Hypothalamus (tissue), 51 donors: ENCODE results near the gene HTR1D.
A peak's percentile ranks its signal among the peaks of the same experiment; 100 is the strongest.
"Not testable (repeated sequence)": the region's sequence is repeated elsewhere in the genome, so short reads cannot be mapped to it uniquely, and the experiment has no call there.

Experiments used
- DNase-seq, 51 donors: peaks; one replicate each; lab custom pipeline; 2025; lab: John Stamatoyannopoulos, UW

HTR1D gene, protein sequence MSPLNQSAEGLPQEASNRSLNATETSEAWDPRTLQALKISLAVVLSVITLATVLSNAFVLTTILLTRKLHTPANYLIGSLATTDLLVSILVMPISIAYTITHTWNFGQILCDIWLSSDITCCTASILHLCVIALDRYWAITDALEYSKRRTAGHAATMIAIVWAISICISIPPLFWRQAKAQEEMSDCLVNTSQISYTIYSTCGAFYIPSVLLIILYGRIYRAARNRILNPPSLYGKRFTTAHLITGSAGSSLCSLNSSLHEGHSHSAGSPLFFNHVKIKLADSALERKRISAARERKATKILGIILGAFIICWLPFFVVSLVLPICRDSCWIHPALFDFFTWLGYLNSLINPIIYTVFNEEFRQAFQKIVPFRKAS

DNA sequence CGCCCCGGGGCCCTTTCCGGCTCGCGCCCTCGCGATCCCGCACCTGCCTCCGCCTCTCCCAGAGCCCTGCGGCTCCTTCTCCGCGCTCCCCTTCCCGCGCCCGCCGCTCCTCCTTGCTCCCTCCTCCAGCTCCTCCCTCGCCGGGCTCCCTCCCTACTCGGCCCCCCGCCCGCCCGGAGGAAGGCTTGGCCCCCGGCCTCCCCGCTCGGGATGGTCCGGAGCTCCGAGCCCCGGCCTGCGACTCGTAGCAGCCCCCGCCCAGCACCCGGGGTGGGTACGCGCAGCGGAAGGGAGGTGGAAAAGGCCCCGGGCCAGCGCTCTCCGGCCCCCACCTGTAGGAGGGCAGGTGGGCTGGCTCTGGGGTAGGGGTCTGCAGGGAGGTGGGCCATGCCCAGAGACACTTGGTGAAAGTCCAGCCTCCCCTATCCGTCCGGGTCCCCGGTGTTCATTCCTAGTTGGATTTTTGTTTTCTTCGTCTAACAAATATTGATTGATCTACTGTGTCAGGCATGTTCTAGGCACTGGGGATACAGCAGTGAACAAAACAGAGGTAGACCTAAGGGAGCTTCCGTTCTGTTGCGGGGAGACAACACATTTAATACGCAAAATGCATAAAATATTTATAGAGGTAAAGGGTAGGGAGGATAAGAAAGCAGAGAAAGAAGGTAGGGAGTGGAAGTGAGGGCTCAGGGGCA lies at the start of gene HTR1D:
Gene HTR1D, minus strand, starts transcription at position 82 of the 695 bp plus-strand sequence. CDS start 23,283 bp downstream, outside the sequence.
- DNase-seq, result peak in 2 of 51 donors; percentile 2 to 23

DNA sequence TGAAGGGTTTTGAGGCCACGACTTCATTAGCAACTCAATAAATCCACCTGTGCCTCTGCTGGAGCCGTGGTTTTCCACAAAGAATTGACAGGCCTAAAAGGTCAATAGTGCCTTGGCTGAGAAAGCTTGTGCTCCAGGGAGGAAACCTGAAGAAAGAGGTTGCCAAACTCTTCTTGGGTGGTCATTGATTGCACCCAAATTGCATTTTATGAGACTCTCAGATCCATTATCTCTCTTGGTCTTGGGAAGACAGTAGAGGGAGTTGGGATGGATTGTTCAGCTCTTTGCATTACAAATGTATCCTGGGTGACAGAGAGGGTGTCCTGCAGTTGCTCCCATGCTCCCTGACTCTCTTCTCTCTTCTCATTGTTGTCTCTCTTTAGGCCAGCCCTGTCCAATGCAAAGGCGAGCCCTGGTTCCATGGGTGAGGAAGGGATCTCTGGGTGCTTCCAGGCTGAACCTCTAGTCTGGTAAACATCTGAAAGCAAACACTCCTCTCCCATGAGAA lies 46.1 kb upstream of the HTR1D start:
- no peak for DNase-seq

DNA sequence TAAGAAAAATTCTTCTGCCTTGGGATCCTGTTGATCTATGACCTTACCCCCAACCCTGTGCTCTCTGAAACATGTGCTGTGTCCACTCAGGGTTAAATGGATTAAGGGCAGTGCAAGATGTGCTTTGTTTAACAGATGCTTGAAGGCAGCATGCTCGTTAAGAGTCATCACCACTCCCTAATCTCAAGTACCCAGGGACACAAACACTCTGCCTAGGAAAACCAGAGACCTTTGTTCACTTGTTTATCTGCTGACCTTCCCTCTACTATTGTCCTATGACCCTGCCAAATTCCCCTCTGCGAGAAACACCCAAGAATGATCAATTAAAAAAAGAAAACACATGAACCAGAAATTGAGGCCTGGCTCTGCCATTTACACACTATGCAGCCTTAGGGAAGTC lies 40.8 kb upstream of the HTR1D start:
- DNase-seq, result not testable (repeated sequence)

DNA sequence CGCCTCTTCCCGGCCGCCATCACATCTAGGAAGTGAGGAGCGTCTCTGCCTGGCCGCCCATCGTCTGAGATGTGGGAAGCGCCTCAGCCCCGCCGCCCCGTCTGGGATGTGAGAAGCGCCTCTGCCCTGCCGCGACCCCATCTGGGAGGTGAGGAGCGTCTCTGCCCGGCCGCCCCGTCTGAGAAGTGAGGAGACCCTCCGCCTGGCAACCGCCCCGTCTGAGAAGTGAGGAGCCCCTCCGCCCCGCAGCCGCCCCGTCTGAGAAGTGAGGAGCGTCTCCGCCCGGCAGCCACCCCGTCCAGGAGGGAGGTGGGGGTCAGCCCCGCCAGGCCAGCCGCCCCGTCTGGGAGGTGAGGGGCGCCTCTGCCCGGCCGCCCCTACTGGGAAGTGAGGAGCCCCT lies 40.1 kb upstream of the HTR1D start:
- not testable (repeated sequence) for DNase-seq

DNA sequence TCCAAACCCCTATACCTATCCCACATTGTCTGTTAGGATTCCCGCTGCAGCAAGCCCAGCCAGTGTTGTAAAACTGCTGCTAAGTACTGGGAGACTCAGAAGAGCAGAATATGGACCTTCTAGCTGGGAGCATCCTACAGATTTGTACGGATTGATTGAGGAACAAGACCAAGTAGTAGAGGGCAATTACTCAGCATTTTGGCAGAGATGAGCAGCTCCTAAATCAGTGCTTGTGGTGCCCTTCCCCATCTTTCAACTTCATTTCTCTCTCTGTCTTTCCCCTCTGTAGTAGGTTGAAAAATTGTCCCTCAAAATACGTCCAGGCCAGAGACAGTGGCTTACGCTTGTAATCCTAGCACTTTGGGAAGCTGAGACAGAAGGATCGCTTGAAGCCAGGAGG lies 37.3 kb upstream of the HTR1D start:
- DNase-seq, result no peak

DNA sequence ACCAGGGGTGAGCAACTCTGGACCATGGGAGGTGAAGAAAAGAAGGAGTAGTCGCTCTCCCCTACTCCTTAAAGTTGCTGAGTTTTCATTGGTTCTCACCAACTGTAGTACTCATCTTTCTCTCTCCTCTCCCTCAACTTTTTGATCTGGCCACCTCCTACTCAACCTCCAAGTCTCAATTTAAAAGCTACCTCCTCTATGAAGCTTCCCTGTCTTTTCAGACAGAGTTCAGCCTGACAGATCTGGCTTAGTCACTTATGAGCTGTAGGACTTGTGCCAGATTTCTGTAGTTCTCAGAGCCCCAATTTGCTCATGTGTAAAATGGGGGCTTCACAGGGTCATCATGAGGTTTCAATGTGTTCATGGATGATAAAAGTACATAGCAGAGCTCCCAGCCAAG lies 34.5 kb upstream of the HTR1D start:
- no peak for DNase-seq

DNA sequence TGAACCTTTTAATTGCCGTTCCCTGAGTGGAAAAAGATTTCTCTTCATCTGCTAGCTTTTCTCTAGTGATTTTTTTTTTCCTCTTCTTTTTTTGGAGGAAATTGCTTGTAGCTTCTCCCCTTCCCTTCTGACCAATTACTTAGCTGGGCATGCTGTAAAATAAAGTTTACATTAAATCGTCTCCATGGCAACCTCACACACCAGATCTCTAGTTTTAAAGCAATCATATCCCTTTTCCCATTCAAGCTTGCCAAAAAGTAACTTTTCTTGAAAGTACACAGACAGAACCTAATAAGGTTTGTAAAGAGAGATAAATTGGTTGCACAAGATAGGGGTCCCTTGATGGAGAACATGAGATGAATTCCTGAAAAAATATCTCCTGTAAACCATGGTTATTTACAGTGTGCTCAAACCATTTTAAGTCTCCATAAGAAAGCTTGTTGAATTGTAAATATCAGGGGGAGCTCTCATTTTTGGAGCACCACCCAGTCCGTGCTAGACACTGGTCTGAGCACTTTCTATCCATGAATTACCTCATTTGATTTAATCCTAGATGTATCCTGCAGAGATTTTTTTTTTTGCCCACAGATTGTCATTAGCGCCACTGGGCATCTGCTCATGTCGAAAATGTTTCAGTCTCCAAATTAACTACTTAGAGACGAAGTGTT lies 32.6 kb upstream of the HTR1D start:
- no peak for DNase-seq

DNA sequence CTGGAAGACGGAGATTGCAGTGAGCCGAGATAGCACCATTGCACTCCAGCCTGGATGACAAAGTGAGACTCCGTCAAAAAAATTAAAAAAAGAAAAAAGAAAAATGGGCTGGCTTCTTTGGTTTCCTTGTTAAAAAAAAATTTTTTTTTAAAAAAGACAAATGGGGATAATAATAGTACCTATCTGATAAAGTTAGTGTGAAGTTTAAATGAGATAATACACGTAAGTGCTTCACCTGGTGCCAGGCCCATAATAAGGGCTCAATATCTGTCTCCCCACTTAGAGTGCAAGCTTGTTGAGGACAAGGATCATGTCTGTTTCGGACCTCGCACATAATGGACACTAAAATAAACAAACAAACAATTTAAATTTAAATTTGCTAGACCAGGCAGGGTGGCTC lies 30.0 kb upstream of the HTR1D start:
- no peak for DNase-seq

DNA sequence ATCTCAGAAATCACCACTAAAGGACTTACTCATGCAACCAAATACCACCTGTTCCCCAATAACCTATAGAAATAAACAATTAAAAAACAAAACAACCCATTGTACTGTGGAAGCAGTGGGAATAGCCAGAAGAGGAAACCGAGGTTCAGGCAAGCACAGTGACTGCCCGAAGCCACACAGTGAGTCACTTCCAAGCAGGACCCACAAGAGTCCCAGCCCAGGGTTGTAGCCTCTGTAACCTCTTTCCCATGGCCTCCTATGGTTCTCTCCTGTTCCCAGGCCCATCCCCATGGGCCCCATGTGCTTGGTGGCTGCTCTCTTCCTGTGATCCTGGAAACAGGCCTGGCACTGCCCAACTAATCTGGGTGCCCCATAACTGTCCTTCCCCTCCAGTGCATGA lies 29.0 kb upstream of the HTR1D start:
- DNase-seq, result no peak

DNA sequence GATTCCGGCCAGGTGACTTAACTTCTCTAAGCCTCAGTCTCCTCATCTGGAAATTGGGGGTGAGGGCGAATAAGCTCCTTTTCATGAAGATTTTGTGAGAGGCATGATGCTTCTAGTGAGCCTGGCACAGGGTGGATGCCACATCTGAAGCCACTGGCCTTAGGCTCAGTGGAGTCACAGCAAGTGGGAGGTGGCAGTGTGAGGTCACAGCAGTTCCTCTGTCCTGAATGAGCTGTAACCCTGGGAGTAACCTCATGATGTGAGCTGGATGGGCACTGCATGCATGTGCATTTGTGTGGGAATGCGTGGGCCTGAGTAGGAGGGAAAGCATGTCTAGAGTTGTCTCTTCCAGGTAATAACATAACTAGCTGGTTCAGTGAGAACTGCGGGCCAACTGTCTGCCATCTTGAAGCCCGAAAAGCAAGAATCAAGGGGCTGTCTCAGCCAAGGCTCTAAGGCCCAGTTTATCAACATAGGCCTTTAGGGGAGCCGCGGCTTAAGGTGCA lies 27.0 kb upstream of the HTR1D start:
- no peak for DNase-seq

DNA sequence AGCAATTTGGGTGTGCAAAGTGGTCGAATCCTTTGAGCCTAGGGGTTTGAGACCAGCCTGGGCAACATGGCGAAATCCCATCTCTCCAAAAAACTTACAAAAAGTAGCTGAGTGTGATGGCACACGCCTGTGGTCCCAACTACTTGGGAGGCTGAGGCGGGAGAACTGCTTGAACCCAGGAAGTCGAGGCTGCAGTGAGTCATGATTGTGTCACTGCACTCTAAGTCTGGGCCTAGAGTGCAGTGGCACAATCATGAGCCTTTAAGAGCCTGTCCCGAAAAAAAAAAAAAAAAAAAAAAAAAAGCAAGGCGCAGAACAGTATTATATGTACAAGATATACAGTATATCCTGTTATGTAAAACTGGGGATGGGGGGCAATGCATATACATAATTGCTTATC lies 25.1 kb upstream of the HTR1D start:
- no peak for DNase-seq

DNA sequence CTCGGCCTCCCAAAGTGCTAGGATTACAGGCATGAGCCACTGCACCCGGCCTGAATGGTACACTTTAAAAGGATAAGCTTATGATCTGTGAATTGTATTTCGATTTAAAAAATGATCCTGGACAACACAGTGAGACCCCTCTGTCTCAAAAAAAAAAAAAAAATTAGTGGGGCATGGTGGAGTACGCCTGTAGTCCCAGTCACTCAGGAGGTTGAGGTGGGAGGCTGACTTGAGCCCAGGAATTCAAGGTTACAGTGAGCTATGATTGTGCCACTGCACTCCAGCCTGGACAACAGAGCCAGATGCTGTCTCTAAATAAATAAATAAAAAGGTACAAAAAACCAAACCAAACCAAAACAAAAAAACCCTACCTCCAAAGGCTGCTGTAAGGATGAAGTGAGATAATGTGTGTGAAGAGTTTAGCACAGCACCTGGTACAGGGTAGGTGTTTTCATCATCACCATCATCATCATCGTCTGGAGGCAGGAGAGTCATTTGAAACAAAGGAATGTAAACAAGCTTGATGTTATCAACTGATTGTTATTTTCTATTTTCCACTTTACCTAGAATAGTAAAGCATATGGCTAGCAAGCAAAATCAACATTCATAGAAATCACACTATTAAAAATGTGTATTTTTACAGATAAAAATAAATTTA lies 22.5 kb upstream of the HTR1D start:
- DNase-seq, result no peak

DNA sequence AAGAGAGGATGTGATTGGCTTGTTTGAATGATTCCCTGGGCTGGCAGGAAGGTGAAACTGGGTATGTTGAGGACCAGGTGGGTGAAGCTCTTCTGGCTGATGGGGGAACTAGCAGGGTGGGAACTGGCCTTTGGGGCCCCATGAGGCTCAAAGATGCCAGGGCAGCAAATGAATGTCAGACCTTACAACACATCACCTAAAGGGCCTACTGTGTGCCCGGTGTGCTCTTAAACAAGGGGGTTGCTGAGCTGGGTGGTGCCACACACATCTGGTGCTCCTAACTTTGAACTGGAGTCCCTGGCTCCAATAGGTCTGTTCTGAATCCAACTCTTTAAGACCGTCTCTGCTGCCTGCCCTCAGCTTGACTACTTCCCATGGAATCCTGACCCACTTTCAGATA lies 21.3 kb upstream of the HTR1D start:
- no peak for DNase-seq

DNA sequence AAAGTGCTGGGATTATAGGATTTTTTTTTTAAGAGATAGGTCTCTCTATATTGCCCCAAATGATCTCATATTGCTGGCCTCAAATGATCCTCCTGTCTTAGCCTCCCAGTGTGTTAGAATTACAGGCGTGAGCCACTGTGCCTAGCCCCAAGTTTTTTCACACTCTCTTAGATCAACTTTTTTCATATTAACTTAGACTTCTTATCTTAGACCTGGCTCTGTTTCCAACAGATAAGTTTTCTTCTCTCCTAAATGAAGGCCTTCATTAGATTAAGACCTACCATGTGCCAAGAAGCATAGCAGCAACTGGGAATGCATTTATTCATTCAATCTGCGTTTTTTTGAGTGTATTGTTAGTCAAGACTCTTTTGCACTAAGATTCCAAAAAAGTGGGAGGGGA lies 20.2 kb upstream of the HTR1D start:
- DNase-seq, result no peak

DNA sequence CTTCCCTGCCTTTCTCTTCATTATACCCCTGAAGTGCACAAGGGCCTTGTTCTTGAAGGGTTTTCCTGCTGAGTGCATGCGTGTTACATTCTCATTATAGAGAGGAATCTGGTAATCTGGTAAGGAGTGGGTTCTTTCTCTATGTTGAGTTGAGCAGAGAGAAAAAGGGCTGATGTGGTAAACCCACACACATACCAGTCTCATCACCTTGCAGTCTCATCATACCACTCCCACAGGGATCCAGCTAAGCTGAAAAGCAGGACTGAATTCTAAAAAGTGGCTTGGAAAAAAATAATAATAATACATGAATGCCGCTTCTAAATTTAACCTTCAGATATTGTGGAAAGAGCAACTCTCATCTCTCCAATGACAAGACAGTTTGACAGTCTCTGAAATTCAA lies 10.5 kb upstream of the HTR1D start:
- DNase-seq, result no peak

DNA sequence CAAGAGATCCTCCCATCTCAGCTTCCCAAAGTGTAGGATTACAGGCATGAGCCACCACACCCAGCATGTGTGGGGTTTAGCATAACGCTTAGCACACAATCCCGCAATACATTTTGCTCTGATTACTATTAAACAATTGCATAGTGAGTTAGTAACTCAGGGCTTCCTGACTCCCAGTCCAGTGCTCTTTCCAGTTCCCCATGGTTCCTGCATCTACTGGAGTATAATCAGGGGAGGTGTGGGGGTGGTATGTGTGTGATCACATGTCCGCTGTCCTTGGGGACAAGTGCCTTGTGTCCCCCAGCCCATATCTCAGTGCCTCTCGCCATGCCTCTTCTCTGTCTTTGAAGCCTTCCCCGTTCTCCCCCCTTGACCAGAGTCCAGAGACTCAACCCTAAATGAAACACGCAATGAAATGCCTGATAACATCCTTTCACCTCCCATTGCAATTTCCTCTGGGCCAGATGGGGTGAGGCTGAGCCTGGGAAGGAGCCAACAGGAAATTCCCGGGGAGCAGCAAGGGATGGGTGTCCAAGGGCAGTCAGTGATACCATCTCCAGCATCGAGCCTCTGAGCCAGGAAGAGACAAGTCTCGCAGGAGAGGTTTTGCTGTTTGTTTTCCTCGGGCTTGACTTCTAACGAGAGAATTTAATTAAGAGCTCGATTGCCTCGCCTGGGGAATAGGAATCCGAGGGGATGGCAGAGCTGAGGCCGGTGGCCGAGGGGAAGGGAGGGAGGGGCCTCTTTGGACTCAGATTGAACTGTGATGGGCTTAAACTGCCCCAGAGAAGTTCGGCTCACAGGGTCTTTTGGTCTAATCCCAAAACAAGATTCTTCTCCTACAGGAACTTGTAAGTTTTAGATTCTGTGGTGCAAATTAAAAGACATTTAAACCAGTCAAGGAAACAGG lies 7.7 kb upstream of the HTR1D start:
- no peak for DNase-seq

DNA sequence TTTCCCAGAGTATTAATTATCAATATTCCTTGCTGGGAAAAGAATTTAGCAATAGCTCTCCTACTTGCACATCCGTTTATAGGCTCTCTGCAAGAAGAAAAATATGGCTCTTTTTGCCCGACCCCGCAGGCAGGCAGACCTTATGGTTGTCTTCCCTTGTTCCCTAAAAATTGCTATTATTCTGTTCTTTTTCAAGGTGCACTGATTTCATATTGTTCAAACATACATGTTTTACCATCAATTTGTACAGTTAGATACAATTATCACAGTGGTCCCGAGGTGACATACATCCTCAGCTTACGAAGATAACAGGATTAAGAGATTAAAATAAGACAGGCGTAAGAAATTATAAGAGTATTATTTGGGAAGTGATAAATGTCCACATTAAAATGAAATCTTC lies 6.7 kb upstream of the HTR1D start:
- DNase-seq, result not testable (repeated sequence)

DNA sequence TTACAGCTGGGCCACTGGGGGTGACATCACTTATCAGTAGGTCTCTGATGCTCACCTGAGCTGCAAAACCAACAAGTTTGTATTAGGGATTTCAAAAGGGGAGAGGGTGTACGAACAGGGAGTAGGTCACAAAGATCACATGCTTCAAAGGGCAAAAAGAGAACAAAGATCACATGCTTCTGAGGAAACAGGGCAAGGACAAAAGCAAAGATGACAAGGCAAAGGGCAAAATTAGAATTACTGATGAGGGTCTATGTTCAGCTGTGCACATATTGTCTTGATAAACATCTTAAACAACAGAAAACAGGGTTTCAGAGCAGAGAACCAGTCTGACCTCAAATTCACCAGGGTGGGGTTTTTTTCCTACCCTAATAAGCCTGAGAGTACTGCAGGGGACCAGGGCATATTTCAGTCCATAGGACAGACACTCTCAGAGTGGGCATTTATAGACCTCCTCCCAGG lies 6.2 kb upstream of the HTR1D start:
- DNase-seq, result not testable (repeated sequence)

DNA sequence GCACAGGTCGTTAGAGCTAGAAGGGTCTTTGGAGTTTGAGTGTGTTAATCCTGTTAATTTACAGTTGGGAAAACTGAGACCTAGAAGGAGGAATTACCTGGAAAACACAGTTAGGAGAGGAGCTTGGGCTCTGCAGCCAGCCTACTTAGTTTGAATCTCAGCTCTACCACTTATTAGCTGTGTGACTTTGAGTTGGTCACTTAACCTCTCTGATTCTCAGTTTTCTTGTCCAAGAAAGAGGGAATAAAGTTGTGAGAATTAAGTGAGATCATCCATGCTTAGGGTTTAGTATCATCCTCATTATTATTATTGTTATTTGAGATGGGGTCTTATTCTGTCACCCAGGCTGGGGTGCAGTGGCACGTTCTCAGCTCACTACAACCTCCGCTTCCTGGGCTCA lies 5.4 kb upstream of the HTR1D start:
- no peak for DNase-seq

DNA sequence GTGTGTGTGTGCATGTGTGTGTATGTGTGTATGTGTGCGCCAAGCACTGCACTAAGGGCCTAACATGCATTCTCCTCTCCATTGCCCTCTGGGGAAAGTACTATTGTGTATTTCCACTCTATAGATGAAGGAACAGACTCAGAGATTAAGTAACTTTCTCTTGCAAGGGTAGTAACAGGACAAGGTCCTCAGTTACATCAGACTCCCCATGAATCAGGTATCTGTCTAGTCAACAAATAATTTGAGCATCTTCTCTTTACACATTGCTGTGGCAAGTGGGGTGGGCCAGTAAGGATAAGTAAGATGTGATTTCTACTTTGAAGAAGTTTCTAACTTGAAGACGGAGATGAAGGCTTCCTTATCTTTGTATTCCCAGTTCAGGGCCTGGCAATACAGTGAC lies 5.0 kb upstream of the HTR1D start:
- no peak for DNase-seq
